Measurements from ENCODE around the gene TENM3. TPM values are rescaled to one million over a fixed set of nuclear protein-coding genes. Genes with fewer than 3 reads are reported as not detected.

The TENM3 gene
- total RNA-seq, 1 experiment from 2014 or later = 0.87 TPM

DNA sequence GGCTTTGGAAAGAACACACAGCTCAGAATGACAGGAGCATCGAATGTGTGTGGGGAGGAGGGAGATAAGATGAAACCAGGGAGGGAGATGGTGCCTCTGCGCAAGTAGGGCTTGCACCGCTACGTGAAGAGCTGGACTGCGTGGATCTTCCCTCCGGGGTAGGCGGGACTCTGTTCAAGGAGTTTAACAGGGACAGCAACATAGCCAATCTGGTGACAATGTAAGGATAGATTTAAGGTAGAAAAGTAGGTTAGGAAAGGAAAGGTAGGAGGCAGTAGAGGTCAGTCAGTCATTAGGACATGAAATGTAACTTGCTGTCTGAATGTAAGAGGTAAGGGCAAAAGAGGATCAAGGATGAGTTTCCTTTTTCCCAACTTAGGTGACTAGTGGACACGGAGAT, 521.4 kb downstream of the TENM3 start:
- CTCF ChIA-PET = no interaction called here
- H3K27me3 ChIP-seq (ENCODE audit: low read length) = no peaks in the 10 kb centered on the region
- DNase-seq (no peak), ATAC-seq (no peak)
- no peaks in the 10 kb centered on the region for H3K79me2 ChIP-seq (ENCODE audit: low read length)
- no peak overlapping the region for H2AFZ ChIP-seq (ENCODE audit: low read length)
- intact Hi-C loops (cut with micrococcal nuclease) = no loop called here
- no peak overlapping the region for H3K4me2 ChIP-seq (ENCODE audit: low read length)
- no TSS peak for BruUV-seq (replicated peaks)
- no peaks in the 10 kb centered on the region for H3F3A ChIP-seq (ENCODE audit: low read length, unreplicated experiment)
- no peaks in the 10 kb centered on the region for H3K9me3 ChIP-seq (ENCODE audit: low read length)
- H3K4me1 ChIP-seq (ENCODE audit: insufficient read depth, low read length) = peaks cover 6% of the 10 kb centered on the region; the same call in 1 of the 2 replicates
- H4K20me1 ChIP-seq (ENCODE audit: low read length) = no peaks in the 10 kb centered on the region
- H3K4me3 ChIP-seq (ENCODE audit: low read length) = no peak overlapping the region
- POLR2A ChIA-PET (ENCODE audit: unreplicated experiment) = no interaction called here
- TF ChIP-seq EZH2 (IDR thresholded peaks at IDR 0.05; ENCODE audit: low read length, unreplicated experiment) = no peak
- no peak overlapping the region for H3K27ac ChIP-seq (ENCODE audit: low read length)
- H3K36me3 ChIP-seq (ENCODE audit: low read depth, low read length) = no peaks in the 10 kb centered on the region
- no peaks in the 10 kb centered on the region for H3K9me2 ChIP-seq (replicated peaks; ENCODE audit: low read length)
- no peak overlapping the region for H3K9ac ChIP-seq (ENCODE audit: low read length)

DNA sequence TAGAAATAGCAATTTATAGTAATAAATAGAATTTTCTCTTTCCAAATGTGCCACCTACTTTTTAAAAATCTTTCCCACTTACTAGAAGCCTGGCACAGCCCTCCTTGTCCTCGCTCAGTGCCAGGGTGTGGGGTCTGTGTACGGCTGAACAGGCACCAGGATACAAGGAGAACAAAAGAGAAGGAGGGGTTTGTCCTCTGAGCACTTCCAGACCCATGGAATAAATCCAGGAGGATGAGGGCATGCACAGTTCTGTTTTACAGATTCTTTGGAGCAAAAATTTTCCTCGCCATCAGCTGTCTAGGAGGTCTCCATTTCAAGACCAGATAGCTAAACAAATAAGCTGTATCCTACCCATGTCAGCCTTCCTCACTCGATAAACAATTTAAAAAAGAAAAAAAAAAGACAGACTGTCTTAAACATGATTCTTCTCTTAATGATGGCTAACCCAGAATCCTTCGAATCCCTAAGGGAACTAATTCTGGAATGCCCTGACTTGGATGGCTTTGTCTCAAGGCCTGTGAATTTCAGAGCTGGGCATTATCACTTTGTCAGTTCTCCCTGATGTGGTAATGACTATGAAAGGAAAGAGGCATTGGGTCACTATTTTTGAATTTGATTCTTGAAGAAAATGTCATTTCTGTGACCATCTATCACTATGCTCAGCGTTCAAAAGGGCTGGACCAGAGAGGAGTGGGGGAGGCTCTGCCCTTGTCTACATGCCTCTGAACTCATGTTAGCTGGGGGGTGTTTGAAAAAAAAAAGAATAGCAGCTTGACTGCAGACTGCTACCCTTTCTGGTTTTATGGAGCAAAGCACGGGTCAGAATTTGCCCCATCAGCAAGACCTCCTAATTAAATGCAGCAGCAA, 523.0 kb downstream of the TENM3 start:
- H4K20me1 ChIP-seq (ENCODE audit: low read length) = no peaks in the 10 kb centered on the region
- CTCF ChIA-PET = no interaction called here

DNA sequence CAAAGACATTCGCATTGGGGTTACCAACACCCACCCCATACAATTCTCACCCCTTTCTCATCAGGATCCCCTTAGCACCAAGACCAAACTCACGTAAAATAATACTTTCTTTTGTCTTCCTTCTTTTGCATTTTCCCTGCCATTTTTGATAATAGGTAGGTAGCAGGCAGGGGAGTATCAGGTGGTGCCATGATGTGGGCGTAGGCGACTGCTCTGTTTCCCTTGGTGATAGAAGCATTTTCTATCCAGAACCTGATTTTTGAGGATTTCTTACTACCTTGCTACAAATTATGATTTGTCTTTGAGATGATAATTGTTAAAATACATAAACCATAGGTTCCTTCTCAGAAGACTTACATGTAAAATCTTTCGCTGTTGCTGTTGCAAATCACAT, 523.7 kb downstream of the TENM3 start:
- no peak overlapping the region for H3K9ac ChIP-seq (ENCODE audit: low read length)
- TF ChIP-seq, protein P1, sequence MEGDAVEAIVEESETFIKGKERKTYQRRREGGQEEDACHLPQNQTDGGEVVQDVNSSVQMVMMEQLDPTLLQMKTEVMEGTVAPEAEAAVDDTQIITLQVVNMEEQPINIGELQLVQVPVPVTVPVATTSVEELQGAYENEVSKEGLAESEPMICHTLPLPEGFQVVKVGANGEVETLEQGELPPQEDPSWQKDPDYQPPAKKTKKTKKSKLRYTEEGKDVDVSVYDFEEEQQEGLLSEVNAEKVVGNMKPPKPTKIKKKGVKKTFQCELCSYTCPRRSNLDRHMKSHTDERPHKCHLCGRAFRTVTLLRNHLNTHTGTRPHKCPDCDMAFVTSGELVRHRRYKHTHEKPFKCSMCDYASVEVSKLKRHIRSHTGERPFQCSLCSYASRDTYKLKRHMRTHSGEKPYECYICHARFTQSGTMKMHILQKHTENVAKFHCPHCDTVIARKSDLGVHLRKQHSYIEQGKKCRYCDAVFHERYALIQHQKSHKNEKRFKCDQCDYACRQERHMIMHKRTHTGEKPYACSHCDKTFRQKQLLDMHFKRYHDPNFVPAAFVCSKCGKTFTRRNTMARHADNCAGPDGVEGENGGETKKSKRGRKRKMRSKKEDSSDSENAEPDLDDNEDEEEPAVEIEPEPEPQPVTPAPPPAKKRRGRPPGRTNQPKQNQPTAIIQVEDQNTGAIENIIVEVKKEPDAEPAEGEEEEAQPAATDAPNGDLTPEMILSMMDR (conservative IDR thresholded peaks at IDR 0.05; ENCODE audit: low read depth, low read length) = no peak
- TF ChIP-seq EZH2 (IDR thresholded peaks at IDR 0.05; ENCODE audit: low read length, unreplicated experiment) (no peak), EZH2phosphoT487 (IDR thresholded peaks at IDR 0.05; ENCODE audit: borderline replicate concordance, low read length) (no peak)
- ChIA-PET CTCF (no interaction called here), POLR2A (ENCODE audit: unreplicated experiment) (no interaction called here)
- H3K27me3 ChIP-seq (ENCODE audit: low read length) = no peaks in the 10 kb centered on the region
- H3K79me2 ChIP-seq (ENCODE audit: low read length) = no peaks in the 10 kb centered on the region
- no peak overlapping the region for H2AFZ ChIP-seq (ENCODE audit: low read length)
- no peak for DNase-seq
- H3K4me1 ChIP-seq (ENCODE audit: insufficient read depth, low read length) = peaks cover 6% of the 10 kb centered on the region; the same call in 1 of the 2 replicates
- H3K4me2 ChIP-seq (ENCODE audit: low read length) = no peak overlapping the region
- intact Hi-C loops (cut with micrococcal nuclease) = no loop called here
- no peaks in the 10 kb centered on the region for H3K9me3 ChIP-seq (ENCODE audit: low read length)
- H3F3A ChIP-seq (ENCODE audit: low read length, unreplicated experiment) = no peaks in the 10 kb centered on the region
- no peak for ATAC-seq
- H3K4me3 ChIP-seq (ENCODE audit: low read length) = no peak overlapping the region
- no peaks in the 10 kb centered on the region for H4K20me1 ChIP-seq (ENCODE audit: low read length)
- no TSS peak for BruUV-seq (replicated peaks)
- H3K9me2 ChIP-seq (replicated peaks; ENCODE audit: low read length) = no peaks in the 10 kb centered on the region
- H3K36me3 ChIP-seq (ENCODE audit: low read depth, low read length) = no peaks in the 10 kb centered on the region
- H3K27ac ChIP-seq (ENCODE audit: low read length) = no peak overlapping the region

More for the DNA sequence above, 523.0 kb downstream of the TENM3 start:
- Histone ChIP-seq H3K36me3 (ENCODE audit: low read depth, low read length) (no peaks in the 10 kb centered on the region), H3K27me3 (ENCODE audit: low read length) (no peaks in the 10 kb centered on the region), H2AFZ (ENCODE audit: low read length) (no peak overlapping the region), H3K4me1 (ENCODE audit: insufficient read depth, low read length) (peaks cover 6% of the 10 kb centered on the region; the same call in 1 of the 2 replicates), H3K4me2 (ENCODE audit: low read length) (no peak overlapping the region), H3K79me2 (ENCODE audit: low read length) (no peaks in the 10 kb centered on the region), H3K9me2 (replicated peaks; ENCODE audit: low read length) (no peaks in the 10 kb centered on the region), H3K9me3 (ENCODE audit: low read length) (no peaks in the 10 kb centered on the region), H3F3A (ENCODE audit: low read length, unreplicated experiment) (no peaks in the 10 kb centered on the region), H3K4me3 (ENCODE audit: low read length) (no peak overlapping the region), H3K9ac (ENCODE audit: low read length) (no peak overlapping the region), H3K27ac (ENCODE audit: low read length) (no peak overlapping the region)
- no peak for DNase-seq
- intact Hi-C loops (cut with micrococcal nuclease) = no loop called here
- TF ChIP-seq EZH2 (IDR thresholded peaks at IDR 0.05; ENCODE audit: low read length, unreplicated experiment) (no peak), EZH2phosphoT487 (IDR thresholded peaks at IDR 0.05; ENCODE audit: borderline replicate concordance, low read length) (no peak)
- TF ChIP-seq, protein P1 (conservative IDR thresholded peaks at IDR 0.05; ENCODE audit: low read depth, low read length) = no peak
- POLR2A ChIA-PET (ENCODE audit: unreplicated experiment) = no interaction called here
- no TSS peak for BruUV-seq (replicated peaks)
- no peak for ATAC-seq
